K562 (cell line): ENCODE results near the gene PDGFD. TPM values are rescaled to one million over a fixed set of nuclear protein-coding genes. Genes with fewer than 3 reads are reported as not detected.

Source experiments
- SMAD3 ChIP-seq: fragments of 450-650 bp; formaldehyde crosslinking; conservative IDR thresholded peaks from 2 replicates; pipeline ENCODE4 v1.4.0; 2020; ENCODE audit warnings: mild to moderate bottlenecking
- ZNF318 ChIP-seq, 2 experiments: fragments of 450-650 bp; IDR thresholded peaks; 2 replicates each; pipeline ENCODE4 v1.6.1; 2016; ENCODE audit warnings: mild to moderate bottlenecking in 2 of 2, borderline replicate concordance in 1 of 2, low read depth in 1 of 2, moderate library complexity in 1 of 2
- ZNF766 ChIP-seq: fragments of 200-800 bp; sonication (Bioruptor generic); conservative IDR thresholded peaks from 2 replicates; pipeline ENCODE4 v1.6.1; 2016; ENCODE audit warnings: missing genetic modification characterization, missing compliant biosample characterization
- polyA plus RNA-seq, 8 experiments: library from polyadenylated mRNA; depleted of rRNA in 4 of 8; stranded (reverse) in 5 of 8; unstranded in 3 of 8; fragments of >200 nt; fragmentation: Nextera tagmentation in 2 of 8; fragmentation: Illumina TruSeq in 1 of 8; extraction: Ambion mirVana in 2 of 8; extraction: Trizol in 1 of 8; gene quantifications; 2 replicates each; pipeline versions ENCODE4 v1.2.1 to v1.2.3, GENCODE V29; 2011 to 2014; ENCODE audit warnings: inconsistent platforms in 1 of 8, missing spikeins in 1 of 8
- total RNA-seq, 7 experiments: library from RNA; depleted of rRNA in 6 of 7; stranded (reverse); fragments of >200 nt in 6 of 7; fragmentation: Illumina TruSeq in 2 of 7; extraction: Trizol in 2 of 7; gene quantifications; 2 replicates each; pipeline versions ENCODE4 v1.2.1 to v1.2.3, GENCODE V29; 2011 to 2021; ENCODE audit warnings: low replicate concordance in 1 of 7

Gene PDGFD
- total and polyA plus RNA-seq, 9 of the 15 experiments (the other 6 are each of a cell fraction or from before 2014, with no cell fraction given), result 0.11 TPM; not detected in 8

DNA sequence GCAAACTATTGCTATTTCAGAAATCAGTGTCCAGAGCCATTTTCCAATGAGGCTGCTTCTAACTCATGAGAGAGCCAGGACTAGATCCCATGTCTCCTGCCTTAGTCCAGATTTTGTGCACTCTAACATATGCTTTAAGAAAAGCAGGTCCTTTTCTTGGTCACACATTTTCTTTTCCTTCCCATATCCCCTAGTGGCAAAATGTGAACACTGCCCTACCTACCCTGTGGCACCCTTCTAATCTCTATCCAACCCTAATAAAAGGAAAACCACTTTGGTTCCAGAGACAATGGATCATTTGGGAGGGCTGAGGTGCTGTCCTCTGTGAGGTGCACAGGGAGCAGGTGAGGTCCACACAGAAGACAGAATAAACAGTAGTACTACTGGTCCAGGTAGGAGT, 199.6 kb downstream of the PDGFD start (continued):
- TF ChIP-seq ZNF318 (IDR thresholded peaks at IDR 0.05; ENCODE audit: borderline replicate concordance in 1 of 2, low read depth in 1 of 2) (no peak), ZNF766 (CRISPR knock-in tag) (no peak), SMAD3 (CRISPR knock-in tag) (no peak)
